HG02973 (cell line): ENCODE measurements around the gene SPDL1.
"Not testable (repeated sequence)": the region's sequence is repeated elsewhere in the genome, so short reads cannot be mapped to it uniquely, and the experiment has no call there.

Experiments
- ATAC-seq: cut with Tn5 transposase; IDR thresholded peaks from one replicate; pipeline ENCODE4 v1.9.1; 2021; ENCODE audit warnings: moderate library complexity; ENCODE audit not compliant: unreplicated experiment

SPDL1 gene

DNA sequence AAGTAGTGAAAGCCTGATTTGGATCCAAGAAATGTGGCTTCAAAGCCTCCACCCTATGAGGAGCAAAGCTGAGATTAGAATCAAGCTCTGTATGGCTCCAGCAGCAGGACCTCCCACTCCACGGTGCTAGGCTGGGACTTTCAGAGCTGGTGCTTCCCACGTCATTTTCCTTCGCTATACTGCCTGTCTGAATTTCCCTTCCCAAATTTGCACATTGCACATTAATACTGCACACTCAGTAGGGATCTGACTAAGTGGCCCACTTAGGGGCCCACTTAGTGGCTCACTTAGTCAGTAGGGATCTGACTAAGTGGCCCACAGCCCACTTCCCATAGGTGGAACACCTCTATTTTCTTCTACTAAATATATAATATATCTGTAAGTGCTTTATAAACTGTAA lies 14.1 kb upstream of the SPDL1 start:
- peak; percentile 53 for ATAC-seq

- no peak for ATAC-seq
These were observed 12.2 kb upstream of the SPDL1 start for GRCh38 chr5:169571355-169571754.

GRCh38 chr5:169574134-169574646 lies 9.4 kb upstream of the SPDL1 start:
- no peak for ATAC-seq

DNA sequence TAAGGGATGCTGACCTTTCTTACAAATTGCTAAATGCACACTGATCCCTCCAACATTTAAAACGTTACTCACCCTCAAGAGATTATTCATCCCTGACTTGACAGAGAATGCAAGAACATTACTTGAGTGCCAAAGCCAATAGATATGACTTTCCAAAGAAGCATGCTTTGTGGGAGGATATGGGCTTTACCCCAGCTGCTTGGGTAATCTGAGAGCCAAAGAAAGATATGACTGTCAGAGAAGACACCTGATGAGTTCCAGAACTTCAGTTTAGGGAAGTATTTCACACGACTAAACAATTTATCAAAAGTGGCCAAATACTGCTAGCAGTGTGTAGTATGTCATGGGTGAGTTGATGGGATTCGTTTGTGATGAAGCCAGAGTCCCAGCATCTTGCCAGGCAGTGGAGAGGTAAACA lies 7.4 kb upstream of the SPDL1 start:
- peak; percentile 53 for ATAC-seq

GRCh38 chr5:169577951-169578350 lies 5.6 kb upstream of the SPDL1 start:
- ATAC-seq, result no peak

- no peak for ATAC-seq
These were observed 2.6 kb upstream of the SPDL1 start for GRCh38 chr5:169580964-169581363.

DNA sequence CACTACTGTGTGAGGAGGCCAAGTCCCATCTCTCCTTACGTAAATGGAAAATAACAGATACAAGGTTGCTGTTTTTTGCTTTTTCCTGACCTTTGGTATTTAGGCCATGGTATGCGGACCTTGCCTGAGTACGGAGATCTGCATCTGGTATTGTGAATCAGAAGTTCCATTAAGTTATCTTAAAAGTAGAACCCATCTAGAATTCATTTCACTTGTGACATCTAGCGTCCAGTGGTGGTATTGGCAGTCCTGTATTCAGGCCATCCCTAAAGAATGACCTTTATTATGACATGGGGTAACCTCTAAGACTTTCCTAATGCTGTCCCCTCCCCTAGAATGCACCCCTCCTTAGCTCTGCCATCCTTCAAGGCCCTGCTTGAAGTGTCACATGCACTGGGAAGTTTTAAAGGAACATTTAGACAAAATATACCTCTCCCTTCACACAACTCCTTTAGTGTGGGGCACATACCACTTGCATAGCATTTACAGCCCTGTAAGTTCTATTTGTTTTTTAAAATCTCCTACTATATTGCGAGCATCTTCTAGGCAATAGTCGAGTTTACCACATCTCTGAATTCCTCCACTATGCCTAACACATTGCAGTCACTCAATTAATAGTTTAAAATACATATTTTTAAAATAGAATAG lies 1.9 kb upstream of the SPDL1 start:
- ATAC-seq, result peak; percentile 46

GRCh38 chr5:169583101-169583423 lies 511 bp upstream of the SPDL1 start:
- peak; percentile 41 for ATAC-seq

DNA sequence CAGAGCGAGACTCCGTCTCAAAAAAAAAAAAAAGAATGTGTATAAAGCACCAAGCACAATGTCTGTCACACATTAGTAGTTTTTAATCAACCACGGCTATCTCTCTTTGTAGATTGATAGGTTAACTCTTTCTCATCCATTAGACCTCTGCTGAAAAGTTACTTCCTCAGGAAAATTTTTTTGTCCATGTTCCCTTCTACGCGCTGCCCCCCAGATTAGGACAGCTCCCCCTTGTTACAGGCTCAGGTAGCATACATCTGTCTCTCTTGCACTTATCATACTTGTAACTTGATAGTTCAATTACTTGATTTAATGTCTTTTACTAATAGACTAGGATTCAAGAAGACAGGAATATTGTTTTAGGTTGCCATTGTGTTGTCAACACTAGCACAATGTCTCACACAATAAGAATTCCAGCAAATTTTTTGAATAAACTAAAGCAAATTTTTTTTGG lies 1.5 kb downstream of the SPDL1 start:
- no peak for ATAC-seq

DNA sequence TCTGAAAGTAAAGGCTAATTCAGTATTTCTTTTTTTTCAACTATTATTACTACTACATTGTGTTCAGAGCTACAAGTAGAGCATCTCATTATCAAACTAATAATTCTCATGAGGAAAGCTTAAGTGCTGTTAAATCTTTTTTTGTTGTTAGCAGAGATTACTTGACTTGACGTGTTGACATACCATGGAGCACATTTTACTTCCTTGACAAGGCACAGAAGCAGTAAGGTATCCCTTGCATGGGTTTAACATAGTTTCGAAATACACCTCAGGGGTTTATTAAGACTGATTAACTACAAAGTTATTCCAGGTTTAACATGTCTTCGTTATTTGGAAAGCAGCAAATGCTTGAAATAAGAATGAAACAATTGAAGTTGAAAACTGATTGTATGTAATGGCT lies 7.0 kb downstream of the SPDL1 start:
- no peak for ATAC-seq

DNA sequence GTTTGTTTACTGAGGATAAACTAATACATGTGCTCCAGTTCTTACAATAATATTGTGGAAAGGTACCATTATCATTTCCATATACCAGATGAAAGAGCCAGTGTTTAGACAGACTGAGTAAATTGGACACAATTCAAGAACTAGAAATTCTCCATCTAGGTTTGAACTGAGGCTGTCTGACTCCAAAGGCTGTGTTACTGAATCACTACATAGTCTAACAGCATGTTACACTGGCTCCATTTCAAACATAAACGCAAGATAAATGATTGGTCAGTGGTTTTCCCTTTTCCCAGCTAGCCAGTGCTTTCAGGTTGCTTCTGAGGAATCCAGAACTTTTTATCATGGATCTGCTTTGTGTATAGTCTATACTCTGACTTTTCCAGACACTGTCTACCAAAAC lies 8.1 kb downstream of the SPDL1 start:
- no peak for ATAC-seq

DNA sequence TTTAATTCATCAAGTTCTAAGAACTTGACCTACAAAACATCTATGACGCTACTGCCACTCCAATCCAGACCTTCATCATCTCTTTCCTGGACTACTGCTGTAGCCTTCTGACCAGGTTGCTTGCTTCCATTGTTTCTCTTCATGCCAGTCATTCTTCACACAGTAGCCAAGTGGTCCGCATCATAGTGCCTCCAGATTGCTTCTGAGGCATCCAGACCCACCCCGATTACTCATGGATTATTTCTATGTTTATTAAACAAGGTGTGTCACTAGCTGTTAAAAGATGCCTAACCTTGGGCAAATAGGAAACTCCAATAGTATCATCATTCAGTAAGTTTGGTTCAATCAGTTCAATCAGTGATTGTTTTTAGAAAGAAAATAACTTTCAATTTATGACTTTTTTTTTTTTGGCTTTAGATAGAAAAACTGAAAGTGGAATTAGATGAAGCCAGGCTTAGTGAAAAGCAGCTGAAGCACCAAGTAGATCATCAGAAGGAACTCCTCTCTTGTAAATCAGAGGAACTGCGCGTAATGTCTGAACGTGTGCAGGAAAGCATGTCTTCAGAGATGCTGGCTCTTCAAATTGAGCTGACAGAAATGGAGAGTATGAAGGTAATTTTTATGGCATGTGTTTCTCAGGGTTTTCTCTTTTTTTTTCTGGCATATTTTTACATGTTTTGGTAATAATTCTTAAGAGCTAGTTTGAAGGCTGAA lies 9.5 kb downstream of the SPDL1 start:
- no peak for ATAC-seq

DNA sequence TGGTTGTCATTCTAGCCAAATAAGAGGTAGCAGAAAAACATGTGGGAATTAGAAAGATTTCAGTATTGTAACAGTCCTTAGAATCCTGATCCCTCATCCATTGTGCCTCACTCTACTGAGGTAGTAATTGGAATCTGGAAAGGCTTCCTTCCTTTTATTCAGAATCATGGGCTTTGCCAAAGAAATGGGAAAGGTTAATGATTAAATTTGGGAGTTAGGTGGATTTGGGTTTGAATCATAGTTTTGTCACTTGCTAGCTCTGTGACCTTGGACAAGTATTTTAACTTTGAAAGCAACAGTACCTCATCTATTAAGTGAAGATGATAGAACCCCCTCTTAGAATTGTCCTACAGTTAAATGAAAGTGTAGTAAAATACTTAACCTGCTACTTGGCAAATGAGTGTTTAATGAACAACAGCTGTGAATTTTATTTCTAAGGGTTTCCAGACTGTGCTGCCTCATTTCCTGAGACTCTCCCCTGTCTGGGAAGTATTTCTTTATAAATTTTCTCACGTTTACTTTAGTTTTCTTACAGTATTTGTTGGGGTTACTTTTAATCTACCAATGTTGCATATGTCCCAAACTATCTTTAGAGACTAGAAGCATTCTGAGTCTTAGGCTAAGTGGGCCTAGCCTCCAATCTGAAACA lies 11.7 kb downstream of the SPDL1 start:
- no peak for ATAC-seq

DNA sequence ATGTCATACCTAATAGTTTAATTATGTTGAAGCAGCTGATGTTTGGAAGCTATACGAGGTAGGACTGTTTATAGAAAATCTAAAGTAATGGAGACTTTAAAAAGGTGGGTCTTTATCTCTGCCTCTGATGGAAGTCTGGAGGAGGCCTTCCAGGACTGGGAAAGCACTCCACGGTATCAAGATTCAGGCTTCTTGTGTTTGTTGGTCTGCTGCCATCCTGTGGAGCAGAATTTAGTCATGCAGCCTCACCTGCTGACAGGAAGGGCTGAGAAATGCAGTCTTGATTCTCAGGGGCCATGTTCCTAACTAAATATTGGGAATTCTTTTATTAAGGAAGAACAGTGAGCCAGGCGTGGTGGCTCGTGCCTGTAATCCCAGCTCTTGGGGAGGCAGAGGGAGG lies 15.9 kb downstream of the SPDL1 start:
- no peak for ATAC-seq

DNA sequence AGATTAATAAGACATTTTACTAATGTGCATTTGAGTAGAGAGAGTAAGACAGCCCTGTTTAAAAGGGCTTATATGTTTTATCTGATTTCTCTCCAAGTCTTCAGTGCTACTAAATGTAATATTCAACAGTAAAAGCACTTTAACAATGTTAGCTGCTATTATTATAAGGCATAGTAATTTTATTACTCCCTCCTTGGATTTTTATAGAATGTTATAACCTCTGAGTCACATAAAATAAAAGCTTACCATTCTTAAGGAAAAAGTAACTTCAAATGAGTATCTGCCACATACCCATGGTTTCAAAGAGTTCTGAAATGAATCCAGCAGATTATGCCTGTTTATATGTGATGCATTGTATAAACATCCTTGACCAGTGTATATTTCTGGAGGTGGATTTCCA lies 19.0 kb downstream of the SPDL1 start:
- ATAC-seq, result no peak

DNA sequence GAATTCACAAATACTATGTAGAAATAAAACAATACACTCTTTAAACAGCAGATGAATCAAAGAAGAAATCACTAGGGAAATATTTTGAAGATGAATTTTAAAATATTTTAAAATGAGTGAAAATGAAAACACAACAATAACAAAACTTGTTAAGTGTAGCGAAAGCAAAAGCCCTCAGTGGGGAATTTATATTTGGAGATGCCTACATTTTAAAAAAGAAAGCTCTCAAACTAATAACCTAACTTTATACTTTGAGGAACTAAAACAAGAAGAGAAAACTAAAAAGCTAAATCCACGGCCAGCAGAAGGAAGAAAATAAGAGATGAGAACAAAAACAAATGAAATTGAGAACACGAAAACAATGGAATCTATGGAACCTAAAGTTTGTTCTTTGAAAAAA lies 22.7 kb downstream of the SPDL1 start:
- no peak for ATAC-seq

DNA sequence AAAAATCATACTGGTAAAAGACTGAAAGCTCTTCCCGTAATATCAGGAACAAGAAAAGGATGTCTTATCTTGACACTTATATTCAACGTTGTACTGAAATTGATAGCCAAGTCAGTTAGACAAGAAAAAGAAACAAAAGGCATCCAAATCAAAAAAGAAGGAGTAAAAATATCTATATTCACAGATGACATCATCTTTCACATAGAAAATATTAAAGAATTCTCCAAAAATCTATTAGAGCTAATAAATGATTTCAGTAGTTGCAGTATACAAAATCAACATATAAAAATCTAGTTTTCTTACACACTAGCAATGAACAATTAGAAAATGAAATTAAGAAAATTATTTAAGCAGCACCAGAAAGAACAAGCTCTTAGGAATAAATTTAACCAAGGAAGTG lies 24.3 kb downstream of the SPDL1 start:
- no peak for ATAC-seq

DNA sequence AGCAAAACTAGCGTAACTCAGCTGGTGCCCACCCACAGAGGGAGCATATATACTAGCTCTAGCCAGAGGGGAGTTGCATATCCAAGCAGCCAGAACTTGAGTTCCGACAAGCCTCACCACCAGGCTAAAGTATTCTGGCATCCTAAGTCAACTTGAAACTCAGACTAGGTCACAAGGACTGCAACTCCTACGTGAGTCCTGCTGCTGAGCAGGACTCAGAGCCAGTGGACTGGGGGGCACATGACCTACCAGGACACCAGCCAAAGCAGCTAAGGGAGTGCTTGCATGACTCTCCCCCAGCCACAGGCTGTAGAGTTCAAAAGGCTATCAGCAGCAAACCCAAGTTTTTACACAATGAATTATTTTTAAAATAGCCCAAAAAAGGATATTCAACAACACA lies 26.1 kb downstream of the SPDL1 start:
- ATAC-seq, result no peak

DNA sequence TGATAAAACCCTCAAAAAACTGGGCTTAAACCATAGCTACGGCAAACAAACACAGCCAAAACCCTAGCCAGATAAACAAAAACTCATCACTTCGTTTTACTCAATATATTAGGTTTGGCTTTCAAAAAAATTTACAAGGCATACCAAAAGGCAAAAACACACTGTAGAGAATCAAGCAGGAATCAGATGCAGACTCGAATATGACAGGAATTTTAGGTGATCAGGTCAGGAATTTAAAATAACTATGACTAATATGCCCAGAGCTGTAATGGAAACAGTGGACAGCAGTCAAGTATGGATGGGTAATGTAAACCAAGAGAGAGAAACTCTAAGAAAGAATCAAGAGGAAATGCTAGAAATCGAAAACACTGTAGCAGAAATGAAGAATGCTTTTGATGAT lies 27.0 kb downstream of the SPDL1 start:
- no peak for ATAC-seq

GRCh38 chr5:169615561-169615960 lies 32.0 kb downstream of the SPDL1 start:
- no peak for ATAC-seq

GRCh38 chr5:169624307-169624706 lies 40.7 kb downstream of the SPDL1 start:
- ATAC-seq, result not testable (repeated sequence)

DNA sequence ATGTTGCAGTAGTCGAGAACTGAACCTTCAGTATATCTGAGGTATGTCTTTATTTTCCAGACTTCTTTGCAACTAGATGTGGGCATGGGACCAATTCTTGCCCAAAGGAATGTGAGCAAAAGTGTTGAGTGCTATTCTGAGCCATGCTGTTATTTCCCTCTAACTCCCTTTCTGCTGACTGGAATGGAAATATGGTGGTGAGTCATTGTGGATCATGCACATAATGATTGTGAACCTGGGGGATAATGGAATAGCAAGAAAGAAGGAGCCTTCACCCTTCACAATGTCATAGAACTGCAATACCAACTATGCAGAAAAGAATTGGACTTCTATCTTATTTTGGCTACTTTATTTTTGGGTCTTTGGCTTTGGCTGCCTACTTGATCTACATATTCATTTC lies 43.2 kb downstream of the SPDL1 start:
- ATAC-seq, result no peak
